BJ (cell line): ENCODE results near the gene PTPRN. TPM values are rescaled to one million over a fixed set of nuclear protein-coding genes. Genes with fewer than 3 reads are reported as not detected.
"Not testable (repeated sequence)": the region's sequence is repeated elsewhere in the genome, so short reads cannot be mapped to it uniquely, and the experiment has no call there.

Experiments
- CTCF ChIA-PET: fragments of 350-600 bp; formaldehyde crosslinking; extraction: SDS; loops from one replicate; lab custom pipeline; 2021; ENCODE audit warnings: antibody characterized with exemption, inconsistent platforms; lab: Yijun Ruan, JAX
- POLR2A ChIA-PET: fragments of 300-600 bp; sonication (Branson Sonifier 250); formaldehyde crosslinking; extraction: SDS; loops from one replicate; lab custom pipeline; 2021; ENCODE audit warnings: antibody characterized with exemption; lab: Charles Lee
- DNase-seq: peaks from one replicate; pipeline ENCODE4 v3.0.0-alpha.2; 2011; ENCODE audit warnings: low read depth
- H3K27me3 ChIP-seq: 2 replicates; pipeline ENCODE4 v1.6.0; 2011; ENCODE audit warnings: low read length; ENCODE audit not compliant: control insufficient read depth, insufficient read depth
- H3K36me3 ChIP-seq: 2 replicates; pipeline ENCODE4 v1.5.1; 2011; ENCODE audit warnings: low read length; ENCODE audit not compliant: control insufficient read depth, insufficient read depth
- H3K4me3 ChIP-seq: 2 replicates; pipeline ENCODE4 v1.5.1; 2011; ENCODE audit warnings: low read depth, mild to moderate bottlenecking, control low read depth, low read length
- polyA plus RNA-seq: library from polyadenylated mRNA; depleted of rRNA; stranded (reverse); fragments of >200 nt; gene quantifications from 2 replicates; pipeline ENCODE4 v1.2.3, GENCODE V29; 2011
- TF ChIP-seq, protein P1 (sequence below): IDR thresholded peaks from 2 replicates; pipeline ENCODE4 v1.5.1; 2011; ENCODE audit warnings: low read depth, mild to moderate bottlenecking, control low read depth, inconsistent platforms, low read length, moderate library complexity; ENCODE audit not compliant: insufficient read depth

The PTPRN gene
- polyA plus RNA-seq, 1 experiment, result 7.0 TPM

DNA sequence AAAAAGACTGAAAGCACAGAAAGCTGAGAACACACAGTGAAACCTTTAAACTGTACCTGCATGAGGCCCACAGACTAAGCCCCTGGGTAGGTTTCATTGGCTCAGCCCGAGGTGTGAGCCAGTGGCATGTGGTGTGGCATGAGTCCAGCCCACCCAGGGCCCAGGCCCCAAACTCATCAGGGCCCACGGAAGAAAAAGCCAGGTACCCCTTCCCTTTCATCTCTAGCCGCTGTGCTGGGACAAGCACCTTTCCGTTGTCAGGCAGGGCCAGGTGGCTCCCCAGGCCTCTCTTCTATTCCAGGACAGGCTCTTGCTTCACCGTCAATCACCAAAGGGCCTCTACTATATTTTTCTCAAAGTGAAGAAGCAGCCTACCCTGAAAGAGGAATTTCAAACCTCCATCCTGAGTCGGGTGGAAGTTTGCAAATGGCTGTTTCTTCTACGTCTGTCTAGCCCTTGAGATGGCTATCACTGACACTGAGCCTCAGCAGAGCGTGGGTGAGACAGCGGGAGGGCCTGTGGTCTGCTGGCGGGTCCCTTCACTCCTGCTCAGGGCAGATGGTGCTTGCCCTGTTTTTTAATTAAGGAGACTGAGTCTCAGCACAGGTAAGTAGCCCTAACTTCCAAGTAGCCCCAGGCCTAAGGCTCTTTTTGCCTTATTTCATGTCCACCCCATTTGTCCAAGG, 21.5 kb downstream of the PTPRN start:
- ChIA-PET POLR2A (no interaction called here), CTCF (interaction anchor here (1.2 to 20.7 kb wide), 3 partner anchors 7 to 65 kb away, joined by 3 to 403 read pairs (median 403); partner anchors contain the start of gene DNAJB2)
- Histone ChIP-seq H3K4me3 (no peak overlapping the region), H3K36me3 (peaks cover 14% of the 10 kb centered on the region), H3K27me3 (no peaks in the 10 kb centered on the region)
- DNase-seq, result no peak
- TF ChIP-seq, protein P1, sequence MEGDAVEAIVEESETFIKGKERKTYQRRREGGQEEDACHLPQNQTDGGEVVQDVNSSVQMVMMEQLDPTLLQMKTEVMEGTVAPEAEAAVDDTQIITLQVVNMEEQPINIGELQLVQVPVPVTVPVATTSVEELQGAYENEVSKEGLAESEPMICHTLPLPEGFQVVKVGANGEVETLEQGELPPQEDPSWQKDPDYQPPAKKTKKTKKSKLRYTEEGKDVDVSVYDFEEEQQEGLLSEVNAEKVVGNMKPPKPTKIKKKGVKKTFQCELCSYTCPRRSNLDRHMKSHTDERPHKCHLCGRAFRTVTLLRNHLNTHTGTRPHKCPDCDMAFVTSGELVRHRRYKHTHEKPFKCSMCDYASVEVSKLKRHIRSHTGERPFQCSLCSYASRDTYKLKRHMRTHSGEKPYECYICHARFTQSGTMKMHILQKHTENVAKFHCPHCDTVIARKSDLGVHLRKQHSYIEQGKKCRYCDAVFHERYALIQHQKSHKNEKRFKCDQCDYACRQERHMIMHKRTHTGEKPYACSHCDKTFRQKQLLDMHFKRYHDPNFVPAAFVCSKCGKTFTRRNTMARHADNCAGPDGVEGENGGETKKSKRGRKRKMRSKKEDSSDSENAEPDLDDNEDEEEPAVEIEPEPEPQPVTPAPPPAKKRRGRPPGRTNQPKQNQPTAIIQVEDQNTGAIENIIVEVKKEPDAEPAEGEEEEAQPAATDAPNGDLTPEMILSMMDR, result no peak

DNA sequence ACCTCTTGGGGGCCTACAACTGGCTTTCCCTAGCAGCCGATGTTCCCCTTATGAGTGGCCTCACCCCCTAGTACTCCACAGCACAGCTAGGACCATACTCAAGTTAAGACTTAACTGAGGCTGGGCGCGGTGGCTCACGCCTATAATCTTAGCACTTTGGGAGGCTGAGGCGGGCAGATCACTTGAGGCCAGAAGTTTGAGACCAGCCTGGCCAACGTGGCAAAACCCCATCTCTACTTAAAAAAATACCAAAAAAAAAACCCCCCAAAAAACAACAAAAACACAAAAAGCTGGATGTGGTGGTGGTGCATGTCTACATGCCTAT, 22.1 kb downstream of the PTPRN start:
- POLR2A ChIA-PET, H3K27me3 ChIP-seq, H3K4me3 ChIP-seq, DNase-seq: not testable (repeated sequence)
- CTCF ChIA-PET, result interaction anchor here (0.9 to 20.7 kb wide), 4 partner anchors 6 to 257 kb away, joined by 3 to 403 read pairs (median 204); partner anchors contain the start of gene DNAJB2
- peaks cover 17% of the 10 kb centered on the region for H3K36me3 ChIP-seq

DNA sequence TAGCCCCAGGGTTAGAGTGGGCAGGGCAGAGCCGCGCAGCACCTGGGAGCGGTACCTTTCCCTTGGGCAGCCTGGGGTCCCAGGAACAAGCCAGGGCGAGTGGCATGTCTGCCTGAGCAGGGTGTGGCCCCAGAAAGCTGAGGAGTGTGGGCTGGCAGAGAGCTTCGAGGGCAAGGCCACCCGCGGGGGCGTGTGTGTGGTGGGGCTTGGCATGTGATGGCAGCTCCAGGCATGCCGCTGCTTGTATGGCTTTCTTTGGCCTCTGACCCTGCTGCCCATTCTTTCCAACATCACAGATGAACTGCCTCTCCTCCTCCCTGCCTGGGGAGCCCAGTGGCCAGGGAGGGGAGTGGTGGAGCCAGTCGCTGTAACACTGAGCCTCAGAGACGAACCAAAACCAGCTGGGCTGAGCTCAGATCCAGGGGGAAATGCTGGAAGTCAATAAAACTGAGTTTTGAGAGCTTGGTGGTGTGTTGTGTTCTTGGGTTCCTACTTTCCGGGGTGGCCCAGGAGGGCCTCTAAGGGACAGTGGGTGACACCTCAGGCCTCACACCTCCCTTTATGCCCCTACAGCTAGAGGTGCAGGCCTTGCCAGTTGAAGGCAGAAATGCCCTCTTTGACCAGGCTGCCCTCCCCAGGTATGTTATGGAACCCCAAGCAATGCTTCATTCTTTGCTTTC, 22.6 kb downstream of the PTPRN start:
- no peak for DNase-seq
- ChIA-PET POLR2A (no interaction called here), CTCF (interaction anchor here (0.5 to 20.7 kb wide), 6 partner anchors 6 to 257 kb away, joined by 3 to 403 read pairs (median 4); partner anchors contain the start of gene DNAJB2)
- TF ChIP-seq, protein P1, result no peak
- Histone ChIP-seq H3K4me3 (no peak overlapping the region), H3K27me3 (no peaks in the 10 kb centered on the region), H3K36me3 (peaks cover 19% of the 10 kb centered on the region)

DNA sequence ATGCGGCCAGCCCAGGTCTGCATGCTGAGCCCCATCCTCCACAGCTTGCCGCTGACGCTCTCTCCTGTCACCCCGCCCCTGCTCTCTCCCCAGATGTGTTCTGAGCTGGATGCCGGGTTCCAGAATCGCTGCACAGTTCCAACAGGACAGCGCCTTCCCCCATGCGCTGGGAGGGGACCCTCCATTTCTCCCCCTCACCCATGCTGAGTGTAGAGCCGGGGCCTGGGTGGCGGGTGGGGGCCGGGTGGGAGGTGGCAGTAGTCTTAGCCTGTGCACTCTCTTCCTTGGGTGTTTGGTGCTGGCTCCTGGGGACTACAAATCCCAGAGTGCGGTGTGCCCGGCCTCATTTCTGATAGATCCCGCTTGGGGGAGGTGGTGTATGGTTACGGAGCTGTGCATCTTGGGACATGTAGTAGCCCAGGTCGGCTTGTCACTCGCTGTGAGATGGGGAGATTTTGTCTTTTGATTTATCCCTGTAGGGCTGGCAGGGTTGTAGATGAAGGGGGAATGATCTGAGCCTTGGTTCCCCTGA, 23.2 kb downstream of the PTPRN start:
- POLR2A ChIA-PET, result no interaction called here
- Histone ChIP-seq H3K4me3 (no peak overlapping the region), H3K27me3 (no peaks in the 10 kb centered on the region), H3K36me3 (peaks cover 22% of the 10 kb centered on the region)
- CTCF ChIA-PET, result interaction anchor here (0.5 to 20.7 kb wide), 4 partner anchors 5 to 213 kb away, joined by 3 to 403 read pairs (median 204); partner anchors contain the start of gene DNAJB2
- TF ChIP-seq, protein P1, result no peak
- DNase-seq, result no peak

DNA sequence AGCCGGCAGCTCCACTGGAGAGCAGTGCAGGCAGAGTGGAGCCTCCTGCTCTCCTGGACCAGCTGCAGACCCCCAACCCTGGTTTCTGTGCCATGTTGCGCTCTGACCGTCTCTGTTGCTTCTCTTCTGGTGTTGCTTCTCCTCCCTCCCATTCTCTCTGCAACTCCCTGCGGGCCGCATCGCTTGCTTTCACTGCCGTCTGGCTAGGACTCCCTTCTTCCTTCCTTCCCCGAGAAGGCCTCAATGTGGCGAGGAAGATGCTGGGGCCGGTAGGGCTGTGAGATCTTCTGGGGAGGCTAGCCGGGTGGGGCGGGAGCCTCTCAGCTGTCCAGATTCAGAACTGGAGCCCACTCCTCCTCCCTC, 23.8 kb downstream of the PTPRN start:
- Histone ChIP-seq H3K36me3 (peaks cover 26% of the 10 kb centered on the region), H3K27me3 (no peaks in the 10 kb centered on the region), H3K4me3 (no peak overlapping the region)
- ChIA-PET POLR2A (no interaction called here), CTCF (interaction anchor here (1.6 to 20.7 kb wide), 3 partner anchors 4 to 115 kb away, joined by 3 to 403 read pairs (median 403); partner anchors contain the start of gene DNAJB2)
- no peak for DNase-seq
- TF ChIP-seq, protein P1, result no peak
